Activated CD4-positive, alpha-beta T cell treated with anti-CD3 and anti-CD28 coated beads, Interleukin-2, amount 50 U/mL, for 48 hours (primary cell): Measurements from ENCODE around the gene TEN1.

Experiments
- DNase-seq, 2 experiments: peaks; one replicate each; pipeline ENCODE4 v3.0.0-alpha.2; 2020

Gene TEN1

GRCh38 chr17:76008208-76008607 lies 29.2 kb downstream of the TEN1 start:
- DNase-seq = no peak

GRCh38 chr17:76008630-76009425 lies 29.8 kb downstream of the TEN1 start:
- DNase-seq = no peak

- DNase-seq = no peak
Measured at GRCh38 chr17:76009447-76009846, 30.4 kb downstream of the TEN1 start.

DNA sequence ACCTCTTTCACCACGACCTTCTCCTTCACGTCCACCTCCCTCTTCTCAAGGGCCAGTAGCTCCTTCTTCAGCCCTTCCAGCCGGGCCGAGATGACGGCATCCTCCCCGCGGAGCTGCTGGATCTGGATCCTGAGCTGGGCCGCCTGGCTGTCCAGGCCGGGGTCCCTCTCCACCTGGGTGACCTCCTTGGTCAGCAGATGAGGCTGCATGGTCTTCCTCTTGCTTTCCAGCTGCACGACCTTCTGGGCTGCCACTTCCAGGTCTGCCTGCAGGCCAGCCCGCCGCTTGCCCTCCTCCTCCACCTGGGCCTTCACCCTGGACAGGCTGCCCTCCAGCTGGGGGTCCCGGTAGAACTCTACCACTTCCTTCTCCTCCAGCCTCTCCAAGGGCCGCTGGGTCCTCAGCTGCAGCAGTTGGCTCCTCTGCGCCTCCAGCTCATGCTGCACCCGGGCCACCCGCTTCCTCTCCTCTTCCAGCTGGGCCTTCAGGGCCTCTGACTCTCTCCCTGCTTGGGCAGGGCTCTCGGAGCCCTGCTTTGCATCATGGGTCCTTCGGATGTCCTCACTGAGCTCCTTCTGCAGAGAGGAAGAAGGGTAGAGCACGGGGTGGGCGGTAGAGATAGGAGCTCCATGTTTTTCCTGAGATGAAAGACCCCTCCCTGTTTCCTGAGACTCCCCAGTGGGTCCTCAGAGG lies 31.1 kb downstream of the TEN1 start:
- DNase-seq = no peak

DNA sequence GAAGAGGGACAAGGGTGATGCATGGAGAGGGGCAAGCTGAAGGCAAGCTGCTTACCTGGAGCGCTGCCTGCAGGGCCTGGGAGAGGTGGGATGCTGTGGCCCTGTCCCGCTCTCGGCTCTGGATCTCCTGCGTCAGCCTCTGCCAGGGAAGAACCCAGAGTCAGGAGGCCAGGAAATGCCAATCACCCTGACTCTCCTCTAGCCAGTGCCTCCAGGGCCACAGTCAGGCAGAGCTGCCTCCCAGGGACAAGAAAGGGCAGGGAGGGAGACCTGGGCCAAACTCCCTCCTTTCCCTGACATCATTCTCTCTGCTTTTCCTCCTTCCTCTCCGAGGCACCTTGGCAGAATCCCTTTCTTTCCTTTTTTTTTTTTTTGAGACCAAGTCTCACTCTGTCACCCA lies 32.9 kb downstream of the TEN1 start:
- DNase-seq = no peak

GRCh38 chr17:76013377-76013932 lies 34.4 kb downstream of the TEN1 start:
- DNase-seq = no peak

GRCh38 chr17:76014100-76014924 lies 35.3 kb downstream of the TEN1 start:
- DNase-seq = peak; percentile 79 to 82

GRCh38 chr17:76014925-76015261 lies 35.9 kb downstream of the TEN1 start:
- no peak for DNase-seq

- DNase-seq = no peak
Measured at GRCh38 chr17:76017481-76018339, 38.7 kb downstream of the TEN1 start.

DNA sequence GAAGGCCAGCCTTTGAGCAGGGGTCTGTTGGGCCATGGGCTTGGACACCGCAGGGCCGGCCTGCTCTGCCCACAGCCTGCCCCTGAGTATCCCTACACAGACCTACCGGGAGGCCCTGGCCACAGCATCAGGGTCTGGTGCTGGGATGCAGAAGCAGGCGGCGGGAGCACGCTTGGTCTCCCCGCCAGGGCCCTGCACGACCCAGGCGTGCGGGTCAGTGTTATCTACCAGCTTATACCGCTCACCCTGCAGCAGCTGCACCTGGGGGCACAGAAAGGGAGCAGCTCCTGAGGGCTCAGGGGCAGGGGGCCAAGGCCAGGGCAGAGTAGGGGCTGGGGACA lies 39.3 kb downstream of the TEN1 start:
- DNase-seq = no peak

- DNase-seq = no peak
Measured at GRCh38 chr17:76018801-76019200, 39.8 kb downstream of the TEN1 start.

- no peak for DNase-seq
Measured at GRCh38 chr17:76019833-76020467, 40.9 kb downstream of the TEN1 start.

GRCh38 chr17:76022285-76022684 lies 43.2 kb downstream of the TEN1 start:
- no peak for DNase-seq

DNA sequence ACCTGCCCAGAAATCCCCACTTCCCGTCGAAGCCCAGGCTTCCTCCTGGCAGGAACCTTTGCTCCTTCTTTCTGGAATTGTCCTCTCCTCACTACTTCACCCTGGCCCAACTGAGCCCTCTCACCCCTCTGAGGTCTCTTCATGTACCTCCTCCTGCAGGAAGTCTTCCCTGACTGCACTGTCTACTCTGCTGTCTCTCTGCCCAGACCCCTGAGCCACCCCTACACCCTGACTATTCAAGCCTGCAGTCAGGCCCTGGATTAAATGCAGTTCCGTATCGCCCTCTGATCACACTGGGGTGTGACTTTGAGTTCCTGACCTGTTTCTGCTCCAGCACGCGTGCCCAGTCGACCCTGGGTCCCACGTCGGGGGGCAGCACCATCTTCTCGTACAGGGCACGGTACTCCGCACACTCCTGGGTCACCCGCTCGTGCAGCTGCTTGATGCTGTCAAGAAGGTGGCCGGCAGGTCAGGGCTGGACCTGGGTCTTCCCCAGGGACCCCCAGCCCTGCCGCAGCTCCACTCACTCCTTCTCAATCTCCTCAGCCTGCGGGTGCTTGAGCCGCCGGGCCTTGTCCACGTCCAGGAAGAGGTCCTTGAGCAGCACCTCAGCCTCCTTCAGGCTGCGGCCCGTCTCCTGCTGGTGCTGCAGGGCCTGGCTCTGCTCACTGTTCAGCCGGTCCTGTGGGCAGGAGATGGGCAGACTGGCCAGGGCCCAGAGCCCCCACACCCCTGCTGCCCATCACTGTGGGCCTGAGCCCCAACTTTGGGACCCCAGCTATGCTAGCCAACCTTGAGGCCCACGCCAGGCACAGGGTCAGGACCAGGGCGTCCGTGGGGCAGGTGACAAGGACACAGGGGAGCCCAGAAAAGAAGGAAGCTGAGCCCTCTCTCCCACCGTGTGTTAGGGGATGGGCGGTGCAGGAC lies 44.2 kb downstream of the TEN1 start:
- DNase-seq = no peak

DNA sequence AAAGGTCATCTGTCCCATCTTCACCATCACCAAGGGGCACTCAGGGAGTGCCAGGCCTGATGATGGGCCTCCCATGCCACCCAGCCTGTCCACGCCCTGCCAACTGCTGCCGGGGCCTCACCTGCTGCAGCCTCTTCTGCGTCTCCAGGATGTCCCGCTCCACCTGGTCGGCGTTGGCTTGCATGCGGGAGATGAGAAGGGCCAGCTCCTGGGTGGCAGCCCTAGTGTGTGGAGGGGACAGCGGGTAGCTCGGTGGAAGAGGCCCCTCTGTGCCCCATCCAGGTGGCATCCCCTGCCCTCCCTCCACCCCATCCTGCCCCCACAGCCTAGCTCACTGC lies 44.8 kb downstream of the TEN1 start:
- DNase-seq = no peak

- DNase-seq = no peak
Measured at GRCh38 chr17:76024353-76024752, 45.3 kb downstream of the TEN1 start.

- DNase-seq = no peak
Measured at GRCh38 chr17:76025294-76025693, 46.3 kb downstream of the TEN1 start.

- no peak for DNase-seq
Measured at GRCh38 chr17:76026714-76027158, 47.7 kb downstream of the TEN1 start.

DNA sequence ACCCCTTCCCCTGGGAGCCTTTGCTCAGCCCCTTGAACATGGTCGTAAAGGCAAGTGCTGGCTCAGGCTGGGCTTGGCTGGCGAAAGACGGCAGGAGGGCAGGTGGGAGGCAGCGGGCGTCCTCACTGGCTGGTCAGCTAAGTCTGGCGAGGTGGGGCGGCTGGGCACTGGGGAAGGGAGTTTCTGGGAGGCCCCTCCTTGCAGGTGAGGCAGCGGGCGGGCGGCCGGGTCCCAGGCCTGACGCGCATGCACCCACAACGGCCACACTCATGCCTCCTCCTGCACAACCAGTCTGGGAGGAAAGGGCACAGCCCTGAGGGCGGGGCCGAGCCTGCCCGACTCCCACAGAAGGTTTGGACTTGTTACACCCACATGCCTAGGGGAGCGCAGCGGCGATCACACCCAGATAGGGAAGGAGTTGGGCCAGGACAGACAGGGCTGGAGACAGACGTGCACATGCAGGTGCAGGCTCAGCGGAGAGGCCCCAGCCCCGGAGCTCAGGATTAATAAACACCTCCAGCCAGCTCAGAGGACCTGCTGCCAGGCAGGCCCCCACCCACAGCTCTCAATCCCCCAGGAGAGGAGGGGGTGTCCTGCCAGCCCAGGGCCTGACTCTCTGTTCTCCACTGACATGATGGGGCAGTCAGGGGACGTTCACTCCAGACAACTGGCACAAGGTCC lies 48.3 kb downstream of the TEN1 start, which contains the start of gene EVPL:
EVPL (minus strand) TSS at position 148 of the 681 bp plus-strand sequence; CDS start at position 40, 108 bp downstream.
- no peak for DNase-seq
